Peyer's patch (tissue), 4 donors: ENCODE measurements around the gene FNBP1. TPM values are rescaled to one million over a fixed set of nuclear protein-coding genes. Genes with fewer than 3 reads are reported as not detected.

ENCODE experiments used
- DNase-seq, 3 donors: peaks; one replicate each; pipeline ENCODE4 v3.0.0-alpha.2; 2017 to 2019
- H3K27ac ChIP-seq, 4 donors: fragments of 200-600 bp; sonication (generic); one replicate each; pipeline ENCODE4 v1.5.1; 2016 to 2019
- H3K27me3 ChIP-seq, 2 donors: fragments of 200-600 bp; sonication (generic); one replicate each; pipeline ENCODE4 v1.5.1; 2019
- H3K36me3 ChIP-seq, 3 donors: fragments of 200-600 bp; sonication (generic); one replicate each; pipeline ENCODE4 v1.5.1; 2016 to 2019
- H3K4me1 ChIP-seq, 4 donors: fragments of 200-600 bp; sonication (generic); one replicate each; pipeline ENCODE4 v1.5.1; 2016 to 2019
- H3K4me3 ChIP-seq, 4 donors: fragments of 200-600 bp; sonication (generic); 1 replicate in 3 of 4; 2 replicates in 1 of 4; pipeline ENCODE4 v1.5.1; 2016 to 2019; ENCODE audit warnings: mild to moderate bottlenecking in 1 of 4
- H3K9me3 ChIP-seq, 4 donors: fragments of 200-600 bp; sonication (generic); one replicate each; pipeline ENCODE4 v1.5.1; 2016 to 2019; ENCODE audit warnings: mild to moderate bottlenecking in 1 of 4
- POLR2A ChIP-seq, 2 donors: fragments of 450-650 bp; IDR thresholded peaks; one replicate each; pipeline ENCODE4 v1.5.1; 2017; ENCODE audit warnings: antibody characterized with exemption in 2 of 2, mild to moderate bottlenecking in 2 of 2, moderate library complexity in 2 of 2
- total RNA-seq, 4 donors: library from RNA; depleted of rRNA; stranded (reverse); fragments of >200 nt; gene quantifications; one replicate each; pipeline ENCODE4 v1.1.0, GENCODE V29; 2016
- TF ChIP-seq, protein P1 (sequence below), 6 experiments: fragments of 450-650 bp in 4 of 6; fragments of 200-600 bp in 2 of 6; sonication (generic) in 1 of 6; IDR thresholded peaks; one replicate each; pipeline ENCODE4 v1.5.1; 2017 to 2019; ENCODE audit warnings: antibody characterized with exemption in 6 of 6, mild to moderate bottlenecking in 3 of 6, moderate library complexity in 1 of 6

Gene FNBP1
- total RNA-seq, 4 donors from 2014 or later = 9.8 to 163 (median 22.2) TPM

GRCh38 chr9:130073373-130073772 lies 30.4 kb upstream of the FNBP1 start:
- H3K36me3 ChIP-seq = peaks cover 0 to 27% (median 0%) of the 10 kb centered on the region in 3 donors
- H3K27me3 ChIP-seq = no peaks in the 10 kb centered on the region
- TF ChIP-seq, protein P1, sequence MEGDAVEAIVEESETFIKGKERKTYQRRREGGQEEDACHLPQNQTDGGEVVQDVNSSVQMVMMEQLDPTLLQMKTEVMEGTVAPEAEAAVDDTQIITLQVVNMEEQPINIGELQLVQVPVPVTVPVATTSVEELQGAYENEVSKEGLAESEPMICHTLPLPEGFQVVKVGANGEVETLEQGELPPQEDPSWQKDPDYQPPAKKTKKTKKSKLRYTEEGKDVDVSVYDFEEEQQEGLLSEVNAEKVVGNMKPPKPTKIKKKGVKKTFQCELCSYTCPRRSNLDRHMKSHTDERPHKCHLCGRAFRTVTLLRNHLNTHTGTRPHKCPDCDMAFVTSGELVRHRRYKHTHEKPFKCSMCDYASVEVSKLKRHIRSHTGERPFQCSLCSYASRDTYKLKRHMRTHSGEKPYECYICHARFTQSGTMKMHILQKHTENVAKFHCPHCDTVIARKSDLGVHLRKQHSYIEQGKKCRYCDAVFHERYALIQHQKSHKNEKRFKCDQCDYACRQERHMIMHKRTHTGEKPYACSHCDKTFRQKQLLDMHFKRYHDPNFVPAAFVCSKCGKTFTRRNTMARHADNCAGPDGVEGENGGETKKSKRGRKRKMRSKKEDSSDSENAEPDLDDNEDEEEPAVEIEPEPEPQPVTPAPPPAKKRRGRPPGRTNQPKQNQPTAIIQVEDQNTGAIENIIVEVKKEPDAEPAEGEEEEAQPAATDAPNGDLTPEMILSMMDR (IDR thresholded peaks at IDR 0.05) = no peak
- no peak for TF ChIP-seq POLR2A (IDR thresholded peaks at IDR 0.05)
- peaks cover 0 to 11% (median 0%) of the 10 kb centered on the region in 4 donors for H3K4me1 ChIP-seq
- H3K4me3 ChIP-seq = no peak overlapping the region
- no peak overlapping the region for H3K27ac ChIP-seq
- H3K9me3 ChIP-seq = no peaks in the 10 kb centered on the region
- no peak for DNase-seq

- H3K4me1 ChIP-seq = peaks cover 0 to 11% (median 0%) of the 10 kb centered on the region in 4 donors
- DNase-seq = no peak
- H3K9me3 ChIP-seq = no peaks in the 10 kb centered on the region
- H3K4me3 ChIP-seq = no peak overlapping the region
- no peak overlapping the region for H3K27ac ChIP-seq
- H3K27me3 ChIP-seq = no peaks in the 10 kb centered on the region
- peaks cover 0 to 20% (median 0%) of the 10 kb centered on the region in 3 donors for H3K36me3 ChIP-seq
- TF ChIP-seq, protein P1 (IDR thresholded peaks at IDR 0.05) = no peak
- no peak for TF ChIP-seq POLR2A (IDR thresholded peaks at IDR 0.05)
Measured at GRCh38 chr9:130072515-130073235, 29.7 kb upstream of the FNBP1 start.

DNA sequence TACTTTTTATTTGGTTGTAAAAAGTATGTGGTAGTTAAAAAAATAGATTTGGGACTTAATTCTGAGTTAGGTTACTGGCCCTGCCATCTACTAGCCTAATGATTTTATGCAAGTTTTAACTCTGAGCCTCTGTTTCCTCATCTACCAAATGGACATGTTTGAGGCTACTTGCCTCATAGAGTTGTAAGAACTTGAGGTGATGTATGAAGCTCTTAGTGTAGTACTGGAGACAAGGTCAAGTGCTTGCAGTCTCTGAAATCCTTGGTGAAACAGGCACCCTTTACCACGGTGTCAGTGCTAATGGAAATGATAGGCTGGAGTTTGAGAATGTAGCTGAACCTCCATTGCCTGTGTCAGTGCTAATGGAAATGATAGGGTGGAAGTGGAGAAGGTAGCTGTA lies 26.1 kb upstream of the FNBP1 start:
- Histone ChIP-seq H3K27me3 (no peaks in the 10 kb centered on the region), H3K4me1 (peaks cover 0 to 4% (median 0%) of the 10 kb centered on the region in 4 donors), H3K27ac (no peak overlapping the region), H3K4me3 (no peak overlapping the region), H3K36me3 (peaks cover 0 to 4% (median 0%) of the 10 kb centered on the region in 3 donors), H3K9me3 (no peaks in the 10 kb centered on the region)
- TF ChIP-seq POLR2A (IDR thresholded peaks at IDR 0.05) = no peak
- TF ChIP-seq, protein P1 (IDR thresholded peaks at IDR 0.05) = no peak
- no peak for DNase-seq

DNA sequence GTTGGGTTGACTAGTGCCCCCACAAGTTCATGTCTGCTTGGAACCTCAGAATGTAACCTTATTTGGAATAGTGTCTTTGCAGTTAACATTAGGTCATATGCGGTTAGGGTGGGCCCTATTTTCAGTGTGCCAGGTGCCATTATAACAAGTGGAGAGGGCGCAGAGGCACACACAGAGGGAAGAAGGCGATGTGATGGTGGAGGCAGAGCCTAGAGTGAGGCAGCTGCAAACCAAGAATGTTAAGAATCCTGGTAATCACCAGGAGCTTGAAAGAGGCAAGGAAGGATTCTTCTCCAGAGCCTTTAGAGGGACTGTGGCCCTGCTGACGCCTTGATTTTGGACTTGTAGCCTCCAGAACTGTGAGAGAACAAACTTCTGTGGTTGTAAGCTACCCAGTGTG lies 21.6 kb upstream of the FNBP1 start:
- Histone ChIP-seq H3K27ac (no peak overlapping the region), H3K4me3 (no peak overlapping the region), H3K4me1 (peaks cover 0 to 3% (median 0%) of the 10 kb centered on the region in 4 donors), H3K36me3 (peaks cover 0 to 4% (median 0%) of the 10 kb centered on the region in 3 donors), H3K9me3 (no peaks in the 10 kb centered on the region), H3K27me3 (no peaks in the 10 kb centered on the region)
- TF ChIP-seq POLR2A (IDR thresholded peaks at IDR 0.05) = no peak
- TF ChIP-seq, protein P1 (IDR thresholded peaks at IDR 0.05) = no peak
- DNase-seq = no peak

GRCh38 chr9:130062750-130063149 lies 19.8 kb upstream of the FNBP1 start:
- Histone ChIP-seq H3K4me1 (no peaks in the 10 kb centered on the region), H3K9me3 (no peaks in the 10 kb centered on the region), H3K27me3 (no peaks in the 10 kb centered on the region), H3K4me3 (no peak overlapping the region), H3K27ac (no peak overlapping the region), H3K36me3 (peaks cover 0 to 4% (median 0%) of the 10 kb centered on the region in 3 donors)
- TF ChIP-seq, protein P1 (IDR thresholded peaks at IDR 0.05) = no peak
- TF ChIP-seq POLR2A (IDR thresholded peaks at IDR 0.05) = no peak
- DNase-seq = no peak
